HUES6 (cell line): Measurements from ENCODE around the gene HOMER1.

Experiments
- H3K27ac ChIP-seq: 2 replicates; pipeline ENCODE4 v1.7.0; 2013; ENCODE audit warnings: low read depth, mild to moderate bottlenecking, low read length, inconsistent platforms
- H3K27me3 ChIP-seq: 2 replicates; pipeline ENCODE4 v1.6.1; 2013; ENCODE audit warnings: low read length; ENCODE audit not compliant: control insufficient read depth, insufficient read depth
- H3K36me3 ChIP-seq: 2 replicates; pipeline ENCODE4 v1.6.1; 2013; ENCODE audit warnings: low read length; ENCODE audit not compliant: control insufficient read depth, insufficient read depth
- H3K4me1 ChIP-seq: 2 replicates; pipeline ENCODE4 v1.6.1; 2013; ENCODE audit warnings: low read length; ENCODE audit not compliant: control insufficient read depth, insufficient read depth
- H3K4me3 ChIP-seq: 2 replicates; pipeline ENCODE4 v1.5.1; 2013; ENCODE audit warnings: low read depth, low read length
- H3K9ac ChIP-seq: one replicate; pipeline ENCODE4 v1.6.1; 2013; ENCODE audit warnings: mild to moderate bottlenecking, low read length
- H3K9me3 ChIP-seq: 2 replicates; pipeline ENCODE4 v1.6.1; 2013; ENCODE audit warnings: low read depth, low read length; ENCODE audit not compliant: control insufficient read depth, insufficient read depth

HOMER1 gene

GRCh38 chr5:79459626-79460025, 54.3 kb downstream of the HOMER1 start:
- Histone ChIP-seq H3K9me3 (no peaks in the 10 kb centered on the region), H3K27me3 (no peaks in the 10 kb centered on the region)

GRCh38 chr5:79456890-79457583, 56.9 kb downstream of the HOMER1 start:
- H3K4me1 ChIP-seq, result no peaks in the 10 kb centered on the region
- H3K4me3 ChIP-seq, result no peak overlapping the region
- no peaks in the 10 kb centered on the region for H3K9me3 ChIP-seq
- no peaks in the 10 kb centered on the region for H3K27me3 ChIP-seq
- H3K9ac ChIP-seq, result no peak overlapping the region
- peaks cover 6% of the 10 kb centered on the region; the same call in 1 of the 2 replicates for H3K36me3 ChIP-seq
- H3K27ac ChIP-seq, result no peak overlapping the region

More at GRCh38 chr5:79459626-79460025, 54.3 kb downstream of the HOMER1 start:
- H3K4me3 ChIP-seq, result no peak overlapping the region
- no peak overlapping the region for H3K27ac ChIP-seq
- H3K36me3 ChIP-seq, result peaks cover 6% of the 10 kb centered on the region; the same call in 1 of the 2 replicates
- no peak overlapping the region for H3K9ac ChIP-seq
- H3K4me1 ChIP-seq, result peaks cover 16% of the 10 kb centered on the region

GRCh38 chr5:79456400-79456799, 57.5 kb downstream of the HOMER1 start:
- H3K4me1 ChIP-seq, result no peaks in the 10 kb centered on the region
- no peaks in the 10 kb centered on the region for H3K27me3 ChIP-seq

GRCh38 chr5:79454043-79454442, 59.9 kb downstream of the HOMER1 start:
- no peak overlapping the region for H3K27ac ChIP-seq

More at GRCh38 chr5:79456400-79456799, 57.5 kb downstream of the HOMER1 start:
- Histone ChIP-seq H3K9me3 (no peaks in the 10 kb centered on the region), H3K27ac (no peak overlapping the region), H3K9ac (no peak overlapping the region), H3K36me3 (peaks cover 6% of the 10 kb centered on the region; the same call in 1 of the 2 replicates), H3K4me3 (no peak overlapping the region)

GRCh38 chr5:79448336-79448735, 65.6 kb downstream of the HOMER1 start:
- Histone ChIP-seq H3K4me1 (no peaks in the 10 kb centered on the region), H3K27me3 (no peaks in the 10 kb centered on the region), H3K9ac (no peak overlapping the region), H3K36me3 (peaks cover 10% of the 10 kb centered on the region; the same call in 1 of the 2 replicates), H3K9me3 (no peaks in the 10 kb centered on the region), H3K4me3 (no peak overlapping the region), H3K27ac (no peak overlapping the region)

More at GRCh38 chr5:79454043-79454442, 59.9 kb downstream of the HOMER1 start:
- H3K36me3 ChIP-seq, result peaks cover 16% of the 10 kb centered on the region; the same call in 1 of the 2 replicates
- no peaks in the 10 kb centered on the region for H3K27me3 ChIP-seq
- no peaks in the 10 kb centered on the region for H3K9me3 ChIP-seq
- H3K4me1 ChIP-seq, result no peaks in the 10 kb centered on the region
- no peak overlapping the region for H3K9ac ChIP-seq
- no peak overlapping the region for H3K4me3 ChIP-seq

DNA sequence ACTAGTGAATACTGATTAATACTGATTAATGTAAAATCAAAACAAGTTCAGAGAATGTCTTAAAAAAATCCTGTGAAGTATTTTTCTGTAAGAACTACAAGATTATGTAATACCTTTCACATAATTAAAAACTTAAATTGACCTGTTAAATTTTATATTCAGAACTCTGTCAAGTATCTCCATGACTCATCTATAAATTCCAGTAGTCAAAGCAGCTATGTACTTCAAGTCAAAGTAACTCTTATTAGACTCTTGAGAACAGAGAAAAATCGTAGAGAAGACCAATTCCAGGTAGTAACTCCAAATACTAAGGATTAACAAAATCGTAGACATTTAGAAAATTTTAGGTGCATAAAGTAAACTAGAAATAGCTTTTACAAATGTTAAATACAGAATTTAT, 77.1 kb downstream of the HOMER1 start:
- Histone ChIP-seq H3K9me3 (no peaks in the 10 kb centered on the region), H3K27me3 (no peaks in the 10 kb centered on the region), H3K4me1 (peaks cover 11% of the 10 kb centered on the region; the same call in 1 of the 2 replicates), H3K4me3 (no peak overlapping the region), H3K27ac (no peak overlapping the region), H3K36me3 (peaks cover 19% of the 10 kb centered on the region), H3K9ac (no peak overlapping the region)

- Histone ChIP-seq H3K4me1 (peaks cover 11% of the 10 kb centered on the region; the same call in 1 of the 2 replicates), H3K27me3 (no peaks in the 10 kb centered on the region), H3K27ac (no peak overlapping the region; the same call in 1 of the 2 replicates), H3K4me3 (no peak overlapping the region), H3K36me3 (peaks cover 19% of the 10 kb centered on the region), H3K9ac (no peak overlapping the region), H3K9me3 (no peaks in the 10 kb centered on the region)
These were observed 77.7 kb downstream of the HOMER1 start for GRCh38 chr5:79436224-79436623.

DNA sequence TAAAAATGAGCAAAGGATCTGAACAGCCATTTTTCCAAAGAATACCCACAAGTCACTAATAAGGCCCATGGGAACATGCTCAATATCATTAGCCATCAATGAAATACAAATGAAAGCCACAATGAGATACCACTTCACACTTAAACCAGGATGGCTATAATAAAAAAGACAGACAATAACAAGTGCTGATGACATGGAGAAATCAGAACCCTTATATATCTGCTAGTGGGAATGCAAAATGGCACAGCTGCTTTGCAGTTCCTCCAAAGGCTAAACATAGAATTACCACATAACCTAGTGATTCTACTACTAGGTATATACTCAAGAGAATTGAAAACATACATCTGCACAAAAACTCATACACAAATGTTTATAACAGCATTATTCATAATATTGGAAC, 83.7 kb downstream of the HOMER1 start:
- no peak overlapping the region for H3K9ac ChIP-seq
- no peak overlapping the region for H3K27ac ChIP-seq
- H3K4me3 ChIP-seq, result no peak overlapping the region
- H3K27me3 ChIP-seq, result no peaks in the 10 kb centered on the region
- no peaks in the 10 kb centered on the region for H3K9me3 ChIP-seq
- H3K36me3 ChIP-seq, result no peaks in the 10 kb centered on the region
- H3K4me1 ChIP-seq, result peaks cover 9% of the 10 kb centered on the region; the same call in 1 of the 2 replicates

DNA sequence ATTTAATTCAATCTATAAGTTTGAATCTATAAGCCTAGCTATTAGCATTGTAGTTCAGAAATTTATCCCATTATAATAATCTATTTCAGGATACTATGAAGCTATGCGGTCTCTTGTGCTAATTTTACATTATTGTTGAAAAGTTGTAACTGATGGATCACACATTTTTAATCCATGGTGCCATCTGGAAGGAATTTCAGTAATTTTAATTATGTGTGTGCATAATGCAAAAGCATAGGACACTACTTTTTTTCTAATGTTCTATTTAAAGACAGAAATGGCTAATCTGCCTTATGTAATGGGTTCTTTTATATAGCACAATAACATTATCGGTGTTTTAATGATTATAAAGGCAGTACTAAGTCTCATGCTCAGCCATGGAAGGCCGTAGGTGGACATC, 90.6 kb downstream of the HOMER1 start:
- H3K9me3 ChIP-seq, result no peaks in the 10 kb centered on the region
- H3K27me3 ChIP-seq, result no peaks in the 10 kb centered on the region
- H3K4me3 ChIP-seq, result no peak overlapping the region
- no peak overlapping the region for H3K27ac ChIP-seq
- H3K4me1 ChIP-seq, result no peaks in the 10 kb centered on the region
- H3K9ac ChIP-seq, result no peak overlapping the region
- no peaks in the 10 kb centered on the region for H3K36me3 ChIP-seq

- no peak overlapping the region for H3K9ac ChIP-seq
- no peaks in the 10 kb centered on the region for H3K9me3 ChIP-seq
- H3K36me3 ChIP-seq, result peaks cover 1% of the 10 kb centered on the region; the same call in 1 of the 2 replicates
- H3K27me3 ChIP-seq, result no peaks in the 10 kb centered on the region
- H3K27ac ChIP-seq, result no peak overlapping the region
- no peaks in the 10 kb centered on the region for H3K4me1 ChIP-seq
- H3K4me3 ChIP-seq, result no peak overlapping the region
These were observed 93.7 kb downstream of the HOMER1 start for GRCh38 chr5:79420248-79420647.

GRCh38 chr5:79418276-79418675, 95.7 kb downstream of the HOMER1 start:
- H3K9ac ChIP-seq, result no peak overlapping the region
- H3K27me3 ChIP-seq, result no peaks in the 10 kb centered on the region
- no peaks in the 10 kb centered on the region for H3K9me3 ChIP-seq
- H3K36me3 ChIP-seq, result peaks cover 2% of the 10 kb centered on the region; the same call in 1 of the 2 replicates
- no peak overlapping the region for H3K4me3 ChIP-seq
- no peaks in the 10 kb centered on the region for H3K4me1 ChIP-seq
- H3K27ac ChIP-seq, result no peak overlapping the region
